CD4-positive, alpha-beta T cell treated with Interleukin-15 for 4 hours (primary cell): ENCODE results near the gene SPAST.
"Not testable (repeated sequence)": the region's sequence is repeated elsewhere in the genome, so short reads cannot be mapped to it uniquely, and the experiment has no call there.

Experiments used
- DNase-seq: peaks from one replicate; pipeline ENCODE4 v3.0.0-alpha.2; 2020; ENCODE audit warnings: low spot score

Gene SPAST, protein sequence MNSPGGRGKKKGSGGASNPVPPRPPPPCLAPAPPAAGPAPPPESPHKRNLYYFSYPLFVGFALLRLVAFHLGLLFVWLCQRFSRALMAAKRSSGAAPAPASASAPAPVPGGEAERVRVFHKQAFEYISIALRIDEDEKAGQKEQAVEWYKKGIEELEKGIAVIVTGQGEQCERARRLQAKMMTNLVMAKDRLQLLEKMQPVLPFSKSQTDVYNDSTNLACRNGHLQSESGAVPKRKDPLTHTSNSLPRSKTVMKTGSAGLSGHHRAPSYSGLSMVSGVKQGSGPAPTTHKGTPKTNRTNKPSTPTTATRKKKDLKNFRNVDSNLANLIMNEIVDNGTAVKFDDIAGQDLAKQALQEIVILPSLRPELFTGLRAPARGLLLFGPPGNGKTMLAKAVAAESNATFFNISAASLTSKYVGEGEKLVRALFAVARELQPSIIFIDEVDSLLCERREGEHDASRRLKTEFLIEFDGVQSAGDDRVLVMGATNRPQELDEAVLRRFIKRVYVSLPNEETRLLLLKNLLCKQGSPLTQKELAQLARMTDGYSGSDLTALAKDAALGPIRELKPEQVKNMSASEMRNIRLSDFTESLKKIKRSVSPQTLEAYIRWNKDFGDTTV

DNA sequence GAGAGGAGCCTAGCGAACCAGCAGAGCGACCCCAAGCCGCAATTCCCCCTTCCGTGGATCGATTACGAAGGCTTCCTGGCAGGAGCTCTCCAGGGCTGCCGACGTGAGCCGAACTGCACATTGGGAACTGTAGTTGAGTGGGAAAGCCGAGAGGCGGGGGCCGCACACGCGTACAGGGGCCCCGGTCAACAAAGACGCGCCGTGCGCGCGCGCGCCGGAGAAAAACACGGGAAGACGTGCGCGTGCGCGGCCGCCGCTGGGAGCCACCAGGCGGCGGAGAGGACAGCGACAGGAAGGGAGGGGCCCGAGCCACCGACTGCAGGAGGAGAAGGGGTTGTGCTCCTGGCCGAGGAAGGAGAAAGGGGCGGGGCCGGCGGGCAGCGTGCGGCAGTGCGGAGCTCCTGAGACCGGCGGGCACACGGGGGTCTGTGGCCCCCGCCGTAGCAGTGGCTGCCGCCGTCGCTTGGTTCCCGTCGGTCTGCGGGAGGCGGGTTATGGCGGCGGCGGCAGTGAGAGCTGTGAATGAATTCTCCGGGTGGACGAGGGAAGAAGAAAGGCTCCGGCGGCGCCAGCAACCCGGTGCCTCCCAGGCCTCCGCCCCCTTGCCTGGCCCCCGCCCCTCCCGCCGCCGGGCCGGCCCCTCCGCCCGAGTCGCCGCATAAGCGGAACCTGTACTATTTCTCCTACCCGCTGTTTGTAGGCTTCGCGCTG lies at the start of gene SPAST:
SPAST (plus strand) TSS at position 247 of the 711 bp plus-strand sequence; CDS start at position 523, 276 bp downstream.
- peak; percentile 96 for DNase-seq

DNA sequence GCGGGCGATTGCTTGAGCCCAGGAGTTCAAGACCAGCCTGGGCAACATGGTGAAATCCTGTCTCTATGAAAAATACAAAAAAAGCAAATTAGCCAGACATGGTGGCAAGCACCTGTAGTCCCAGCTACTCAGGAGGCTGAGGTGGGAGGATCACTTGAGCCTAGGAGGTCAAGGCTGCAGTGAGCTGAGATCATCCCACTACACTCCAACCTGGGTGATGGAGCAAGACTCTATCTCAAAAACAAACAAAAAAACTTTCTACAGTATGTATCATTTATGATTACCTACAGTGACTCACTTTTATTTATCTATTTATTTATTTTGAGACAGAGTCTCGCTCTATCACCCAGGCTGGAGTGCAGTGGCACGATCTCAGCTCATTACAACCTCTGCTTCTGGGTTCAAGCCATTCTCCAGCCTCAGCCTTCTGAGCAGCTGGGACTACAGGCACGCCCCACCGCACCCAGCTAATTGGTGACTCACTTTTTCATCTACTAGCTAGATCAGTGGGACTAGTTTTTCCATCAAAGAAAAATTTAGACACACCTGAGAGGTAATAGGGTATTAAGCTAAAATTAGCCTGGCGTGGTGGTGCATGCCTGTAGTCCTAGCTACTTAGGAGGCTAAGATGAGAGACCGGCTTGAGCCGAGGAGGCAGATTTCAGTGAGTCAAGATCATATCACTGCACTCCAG lies 44.4 kb upstream of the SPAST start:
- DNase-seq = not testable (repeated sequence)

DNA sequence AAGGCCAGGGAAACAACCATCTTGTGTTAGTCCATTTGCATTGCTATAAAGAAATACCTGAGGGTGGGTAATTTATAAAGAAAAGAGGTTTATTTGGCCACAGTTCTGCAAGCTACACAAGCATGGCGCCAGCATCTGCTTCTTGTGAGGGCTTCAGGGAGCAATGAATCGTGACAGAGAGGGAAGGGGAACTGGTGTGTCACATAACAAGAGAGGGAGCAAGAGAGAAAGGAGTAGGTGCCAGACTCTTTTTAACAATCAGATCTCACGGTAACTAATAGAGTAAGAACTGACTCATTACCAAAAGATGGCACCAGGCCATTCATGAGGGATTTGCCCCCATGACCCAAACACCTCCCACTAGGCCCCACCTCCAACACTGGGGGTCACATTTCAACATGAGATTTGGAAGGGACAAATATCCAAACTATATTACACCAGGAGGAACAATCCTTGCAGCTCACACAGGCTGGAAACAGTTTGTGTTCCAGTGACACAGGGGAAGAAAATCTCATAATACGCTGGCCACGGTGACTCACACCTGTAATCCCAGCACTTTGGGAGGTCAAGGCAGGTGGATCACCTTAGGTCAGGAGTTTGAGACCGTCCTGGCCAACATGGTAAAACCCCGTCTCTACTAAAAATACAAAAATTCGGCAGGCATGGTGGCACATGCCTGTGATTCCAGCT lies 29.0 kb upstream of the SPAST start:
- DNase-seq = not testable (repeated sequence)

DNA sequence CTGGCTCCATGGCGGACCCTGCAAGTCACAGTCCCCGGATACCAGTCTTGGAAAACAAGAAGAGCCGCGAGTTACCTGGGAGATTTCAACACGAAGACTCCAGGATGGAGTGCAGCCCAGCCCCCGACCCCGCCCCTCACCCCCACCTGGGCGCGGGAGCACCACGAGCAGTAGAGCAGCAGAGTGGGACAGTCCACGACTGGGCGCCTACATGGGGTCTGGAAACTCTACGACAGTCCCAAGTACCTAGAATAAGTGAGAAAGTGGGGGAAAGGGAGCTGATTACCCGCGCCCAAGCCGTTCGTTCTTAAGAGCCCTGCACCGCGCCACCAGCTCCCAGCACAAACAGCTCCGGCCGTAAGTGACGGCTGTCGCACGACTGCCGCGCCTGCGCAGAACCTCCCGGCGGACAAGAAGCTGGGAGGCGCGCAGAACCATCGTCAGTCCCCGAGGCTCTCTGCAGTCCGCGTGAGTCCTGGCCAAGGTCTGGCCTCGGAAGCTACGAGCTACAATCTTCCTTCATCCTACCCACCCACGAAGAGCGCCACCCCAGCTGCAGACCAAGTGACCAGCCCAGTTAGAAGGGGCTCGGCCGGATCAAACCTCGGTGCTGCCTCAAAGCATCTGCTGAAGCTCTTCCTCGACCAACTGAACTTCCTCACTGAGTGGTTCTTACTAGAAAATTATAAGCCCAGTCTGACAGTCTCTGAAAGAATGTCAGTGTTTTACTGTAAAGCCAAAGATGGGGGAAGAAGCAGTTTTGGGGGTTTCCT lies 23.7 kb upstream of the SPAST start, which contains the start of gene DPY30:
DPY30 (minus strand) TSS at position 359 of the 773 bp plus-strand sequence; CDS start at position 10, 349 bp downstream.
- peak; percentile 92 for DNase-seq

DNA sequence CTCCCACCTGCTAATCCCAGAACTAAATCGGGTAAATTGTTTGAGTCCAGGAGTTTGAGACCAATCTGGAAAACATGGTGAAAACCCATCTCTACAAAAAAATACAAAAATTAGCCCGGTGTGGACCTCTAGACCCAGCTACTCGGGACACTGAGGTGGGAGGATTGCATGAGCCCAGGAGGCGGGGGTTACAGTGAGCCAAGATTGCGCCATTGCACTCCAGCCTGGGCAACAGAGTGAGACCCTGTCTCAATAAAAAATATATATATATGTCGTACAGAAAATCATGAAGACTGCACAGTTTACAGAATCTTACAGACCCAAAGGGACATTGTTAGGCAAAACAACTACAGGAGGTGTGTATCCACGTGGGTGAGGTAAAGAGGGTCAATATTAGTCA lies 19.8 kb upstream of the SPAST start:
- no peak for DNase-seq

DNA sequence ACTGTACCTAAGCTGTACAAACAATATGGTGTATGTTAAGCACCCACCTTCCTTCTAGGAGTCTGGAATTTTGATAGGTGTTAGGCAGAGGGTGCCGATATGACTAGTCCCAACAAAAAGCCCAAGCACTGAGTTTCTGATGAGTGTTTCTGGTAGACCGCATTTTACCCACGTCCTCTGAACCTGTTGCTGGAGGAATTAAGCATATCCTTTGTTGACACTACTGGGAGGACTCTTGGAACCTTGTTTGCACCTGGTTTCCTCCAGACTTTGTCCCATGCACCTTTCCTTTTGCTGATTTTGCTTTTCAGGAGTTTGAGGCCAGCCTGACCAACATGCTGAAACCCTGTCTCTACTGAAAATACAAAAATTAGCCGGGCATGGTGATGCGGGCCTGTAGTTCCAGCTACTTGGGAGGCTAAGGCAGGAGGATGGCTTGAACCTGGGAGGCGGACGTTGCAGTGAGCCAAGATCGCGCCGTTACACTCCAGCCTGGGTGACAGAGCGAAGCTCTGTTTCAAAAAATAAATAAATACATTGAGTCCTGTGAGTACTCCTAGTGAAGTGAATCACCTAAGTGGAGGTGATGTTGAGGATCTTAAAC lies 11.4 kb upstream of the SPAST start:
- DNase-seq = no peak

DNA sequence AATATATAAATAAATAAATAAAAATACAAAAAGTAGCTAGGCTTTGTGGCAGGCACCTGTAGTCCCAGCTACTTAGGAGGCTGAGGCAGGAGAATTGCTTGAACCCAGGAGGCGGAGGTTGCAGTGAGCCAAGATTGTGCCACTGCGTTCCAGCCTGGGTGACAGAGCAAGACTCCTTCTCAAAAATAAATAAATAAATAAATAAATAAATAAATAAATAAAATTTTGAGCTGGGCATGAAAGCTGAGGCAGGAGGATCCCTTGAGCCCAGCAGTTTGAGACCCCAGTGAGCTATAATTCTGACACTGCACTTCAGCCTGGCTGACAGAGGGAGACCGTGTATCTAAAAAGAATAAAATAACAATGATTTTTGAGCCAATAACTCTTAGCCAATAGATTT lies 8.8 kb upstream of the SPAST start:
- DNase-seq = not testable (repeated sequence)

DNA sequence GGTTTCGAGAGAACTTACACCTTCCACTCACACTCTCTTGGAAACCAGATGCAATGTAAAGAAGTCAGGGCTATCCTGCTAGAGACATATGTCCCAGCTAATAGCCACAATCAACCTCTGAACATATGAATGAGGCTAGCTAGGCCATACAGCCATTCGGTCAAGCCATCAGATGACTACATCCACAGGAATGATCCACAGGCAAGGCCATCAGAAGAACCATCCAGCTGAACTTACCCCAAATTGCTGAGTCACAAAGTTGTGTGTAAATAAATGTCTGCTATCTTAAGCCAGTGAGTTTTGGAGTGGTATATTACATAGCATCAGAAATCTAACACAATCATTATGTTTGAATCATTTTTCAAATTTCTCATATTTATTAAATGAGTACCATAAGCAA lies 5.2 kb upstream of the SPAST start:
- no peak for DNase-seq

DNA sequence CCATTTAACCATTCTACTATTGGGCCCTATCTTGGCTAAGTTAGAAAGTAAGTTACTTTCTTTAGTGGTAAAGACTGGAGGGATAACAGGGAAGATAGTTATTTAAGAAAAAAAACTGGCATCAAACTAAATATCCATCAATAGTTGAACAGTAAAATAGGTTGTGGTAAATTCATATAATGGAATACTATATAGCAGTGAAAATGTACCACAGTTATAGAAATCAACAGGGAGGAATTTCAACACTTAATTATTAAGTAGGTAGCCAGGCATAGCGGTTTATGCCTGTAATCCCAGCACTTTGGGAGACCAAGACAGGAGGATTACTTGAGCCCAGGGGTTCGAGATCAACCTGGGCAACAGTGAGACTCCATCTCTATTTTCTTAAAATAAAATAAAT lies 3.1 kb upstream of the SPAST start:
- DNase-seq = no peak

DNA sequence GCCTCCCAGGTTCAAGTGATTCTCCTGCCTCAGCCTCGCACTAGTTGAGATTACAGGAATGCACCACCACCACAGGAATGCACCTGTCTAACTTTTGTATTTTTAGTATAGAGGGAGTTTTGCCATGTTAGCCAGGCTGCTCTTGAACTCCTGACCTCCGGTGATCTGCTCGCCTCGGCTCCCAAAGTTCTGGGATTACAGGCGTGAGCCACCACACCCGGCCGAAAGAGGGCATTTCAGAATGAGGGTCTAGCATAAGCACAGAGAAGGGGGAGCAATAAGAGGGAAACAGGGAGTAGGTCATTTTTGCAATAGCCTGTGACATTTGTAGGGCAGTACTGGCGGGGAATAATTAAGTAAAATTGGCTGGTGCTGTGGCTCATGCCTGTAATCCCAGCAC lies 1.9 kb upstream of the SPAST start:
- no peak for DNase-seq

DNA sequence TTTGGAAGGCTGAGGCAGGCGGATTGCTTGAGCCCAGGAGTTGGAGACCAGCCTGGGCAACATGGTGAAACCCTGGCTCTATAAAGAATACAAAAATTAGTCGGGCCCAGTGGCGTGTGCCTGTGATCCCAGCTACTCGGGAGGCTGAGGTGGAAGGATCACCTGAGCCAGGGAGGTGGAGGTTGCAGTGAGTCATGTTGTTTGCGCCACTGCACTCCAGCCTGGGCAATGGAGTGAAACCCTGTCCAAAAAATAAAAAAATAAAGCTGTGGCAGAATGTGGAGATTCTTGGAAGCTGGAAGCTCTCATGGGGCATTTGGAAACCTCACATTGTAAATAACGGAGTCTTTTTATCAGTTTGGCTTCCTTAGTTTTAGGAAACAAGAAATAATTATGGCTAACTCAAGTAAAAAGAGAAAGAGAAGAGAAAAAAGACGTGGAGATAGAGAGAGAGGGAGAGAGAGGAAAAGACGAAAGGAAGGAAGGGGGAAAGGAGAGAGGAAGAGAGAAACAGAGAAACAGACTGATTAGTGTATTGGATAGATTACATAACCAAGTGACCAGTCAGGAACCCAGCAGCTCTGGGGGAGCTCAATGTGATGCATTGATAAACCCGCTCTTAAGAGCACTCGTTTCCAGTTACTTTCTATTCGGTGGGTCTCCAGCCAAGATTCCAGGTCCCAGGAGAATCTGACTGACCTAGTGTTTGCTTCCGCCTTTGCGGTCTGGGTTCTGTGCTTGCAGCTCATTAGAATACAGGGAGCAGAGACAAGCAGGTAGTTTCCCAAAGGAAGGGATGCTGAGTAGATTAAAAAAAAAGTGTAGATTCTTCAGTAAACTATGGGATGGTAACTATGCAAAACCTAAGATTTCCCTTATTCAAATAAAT lies 1.1 kb upstream of the SPAST start:
- DNase-seq = no peak

DNA sequence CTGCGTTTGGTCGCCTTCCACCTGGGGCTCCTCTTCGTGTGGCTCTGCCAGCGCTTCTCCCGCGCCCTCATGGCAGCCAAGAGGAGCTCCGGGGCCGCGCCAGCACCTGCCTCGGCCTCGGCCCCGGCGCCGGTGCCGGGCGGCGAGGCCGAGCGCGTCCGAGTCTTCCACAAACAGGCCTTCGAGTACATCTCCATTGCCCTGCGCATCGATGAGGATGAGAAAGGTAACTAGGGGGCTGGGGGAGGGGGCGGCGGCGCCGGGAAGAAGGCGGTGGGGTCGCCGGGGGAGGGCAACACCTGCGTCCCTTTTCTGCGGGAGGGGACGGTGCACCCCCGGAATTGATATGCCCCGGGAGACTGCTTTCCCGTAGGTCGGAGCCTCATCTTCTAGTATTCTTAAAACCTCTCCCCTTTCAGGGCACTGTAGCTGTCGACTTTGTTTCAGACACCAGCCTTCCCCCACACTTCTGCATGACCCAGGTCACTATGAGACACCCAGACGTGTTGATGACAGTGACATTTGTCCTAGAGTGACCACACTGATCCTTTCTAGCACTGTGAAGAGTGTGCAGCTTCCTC lies 755 bp downstream of the SPAST start:
- DNase-seq = peak; percentile 9

DNA sequence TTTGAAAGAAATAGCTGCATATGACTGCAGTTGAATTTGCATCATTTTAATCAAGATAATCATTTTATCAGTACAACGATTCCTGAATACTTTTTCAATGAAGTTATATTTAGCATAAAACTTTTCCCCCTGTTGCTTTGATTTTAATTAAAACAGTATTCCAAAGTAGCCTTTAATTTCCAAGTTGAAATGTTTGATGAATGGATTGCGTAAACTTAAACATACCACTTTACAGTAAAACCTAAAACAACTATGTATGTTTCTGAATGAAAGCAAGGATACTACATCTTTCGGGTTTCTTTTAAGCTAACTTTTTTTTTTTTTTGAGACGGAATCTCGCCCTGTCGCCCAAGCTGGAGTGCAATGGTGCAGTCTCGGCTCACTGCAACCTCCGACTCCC lies 1.4 kb downstream of the SPAST start:
- no peak for DNase-seq

DNA sequence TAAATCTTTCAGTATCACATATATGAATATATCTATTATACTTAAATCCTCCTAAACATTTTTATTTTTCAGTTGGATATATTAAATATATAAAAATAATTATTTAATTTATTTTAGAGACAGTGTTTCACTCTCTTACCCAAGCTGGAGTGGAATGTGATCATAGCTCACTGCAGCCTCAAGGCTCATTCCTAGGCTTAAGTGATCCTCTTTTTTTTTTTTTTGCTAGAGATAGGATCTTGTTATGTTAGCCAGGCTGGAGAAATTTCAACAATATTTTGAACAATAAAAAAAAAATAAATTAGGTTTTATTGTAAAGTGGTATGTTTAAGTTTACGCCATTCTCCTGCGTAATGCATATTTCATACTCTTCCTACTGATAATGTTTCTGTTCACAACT lies 4.2 kb downstream of the SPAST start:
- no peak for DNase-seq

DNA sequence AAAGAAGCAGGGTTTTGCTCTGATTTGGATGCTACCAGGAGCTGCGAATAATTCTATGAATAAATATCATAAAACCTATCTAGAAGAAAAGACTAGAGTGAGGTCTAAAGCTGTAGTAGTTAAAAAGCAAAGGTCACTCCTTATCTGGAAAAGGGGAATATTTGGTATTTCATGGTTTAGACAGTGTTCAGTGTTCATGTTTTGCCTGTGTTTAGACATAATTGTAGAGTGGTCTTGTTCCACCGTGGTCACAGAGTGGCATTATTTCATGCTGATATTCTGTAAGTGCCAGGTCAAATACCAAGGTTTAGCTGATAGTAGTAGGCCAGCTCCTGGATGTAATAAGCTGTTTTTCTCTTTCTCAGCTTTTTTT lies 10.8 kb downstream of the SPAST start:
- no peak for DNase-seq

DNA sequence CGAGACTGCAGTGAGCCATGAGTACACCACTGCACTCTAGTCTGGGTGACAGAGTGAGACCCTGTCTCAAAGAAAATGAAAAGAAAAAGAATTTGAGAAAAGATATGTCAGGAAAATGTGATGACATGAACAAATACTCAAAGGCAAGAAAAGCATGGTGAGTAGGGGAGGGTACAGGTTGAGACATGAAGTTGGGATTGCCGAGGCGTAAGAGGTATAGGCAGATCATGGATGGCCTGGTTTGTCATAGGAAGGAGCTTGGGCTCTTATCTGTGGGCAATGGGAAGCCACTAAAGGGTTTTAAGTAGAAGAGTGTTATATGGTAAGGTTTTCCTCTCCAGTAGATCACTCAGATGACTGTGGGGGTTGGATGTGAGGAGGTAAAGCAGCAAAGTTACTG lies 32.3 kb downstream of the SPAST start:
- DNase-seq = no peak

DNA sequence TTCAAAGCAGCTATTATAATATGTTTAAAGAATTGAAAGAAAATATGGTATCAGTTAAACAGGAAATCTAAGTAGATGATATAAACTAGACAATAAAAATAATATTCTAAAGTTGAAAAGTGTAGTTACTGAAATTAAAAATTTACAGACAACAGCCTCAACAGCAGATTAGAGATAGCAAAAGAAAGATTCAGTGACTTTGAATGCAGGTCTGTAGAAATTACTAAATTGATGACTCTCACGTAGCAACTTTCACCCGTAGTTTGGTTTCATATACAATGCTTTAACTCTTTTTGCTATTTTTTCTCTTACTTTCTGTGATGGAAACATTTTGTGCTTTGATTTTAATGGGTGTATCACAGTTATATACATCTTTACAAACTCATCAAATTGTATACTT lies 44.8 kb downstream of the SPAST start:
- no peak for DNase-seq

DNA sequence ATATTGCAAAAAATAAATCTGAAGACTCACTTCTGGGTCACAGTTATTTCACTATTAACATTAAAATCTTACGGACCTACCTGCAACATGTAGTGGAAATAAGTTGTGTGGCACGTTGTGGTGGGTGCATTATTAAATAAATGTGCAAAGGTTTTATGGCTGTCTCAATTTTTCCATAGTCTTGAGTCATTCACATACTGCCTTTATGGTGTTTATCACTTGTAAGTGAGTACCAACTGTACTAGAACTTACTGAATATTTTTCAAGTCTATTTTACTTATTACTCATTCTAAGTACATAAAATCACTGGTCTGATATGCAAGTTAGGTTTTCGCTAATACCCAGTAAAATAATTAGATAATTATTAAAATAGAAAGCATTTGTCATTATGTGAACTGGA lies 54.7 kb downstream of the SPAST start:
- DNase-seq = no peak

DNA sequence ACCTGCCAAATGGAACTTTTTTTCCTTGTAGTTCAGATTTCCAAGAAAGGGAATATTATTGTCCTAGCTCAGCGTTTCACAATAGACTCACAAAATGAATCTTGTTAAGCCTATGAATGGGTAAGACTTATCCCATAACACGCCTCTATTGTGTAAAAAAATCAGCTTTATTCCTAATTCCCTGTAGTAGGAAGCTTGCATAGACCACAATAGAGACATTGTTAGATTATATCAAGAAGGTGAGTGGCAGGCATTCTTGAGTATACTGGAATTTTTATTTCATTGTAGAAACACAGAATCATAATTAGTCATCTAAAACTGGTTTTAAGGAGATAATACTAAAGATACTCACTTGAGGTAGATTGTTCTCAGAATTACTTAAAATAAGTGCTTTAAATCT lies 55.8 kb downstream of the SPAST start:
- DNase-seq = no peak
